Transverse colon (tissue), 4 donors: ENCODE results near the gene TTLL5. TPM values are rescaled to one million over a fixed set of nuclear protein-coding genes. Genes with fewer than 3 reads are reported as not detected.

Source experiments
- DNase-seq: peaks from one replicate; pipeline ENCODE4 v3.0.0-alpha.2; 2019
- H3K27ac ChIP-seq, 4 donors: fragments of 200-600 bp; sonication (generic); 2 replicates each; pipeline ENCODE4 v1.5.1; 2016 to 2018; ENCODE audit warnings: inconsistent platforms in 4 of 4
- H3K27me3 ChIP-seq: fragments of 200-600 bp; sonication (generic); 2 replicates; pipeline ENCODE4 v1.5.1; 2017; ENCODE audit warnings: inconsistent platforms
- H3K36me3 ChIP-seq, 4 donors: fragments of 200-600 bp; sonication (generic); 2 replicates each; pipeline ENCODE4 v1.5.1; 2017 to 2019; ENCODE audit warnings: inconsistent platforms in 4 of 4
- H3K4me1 ChIP-seq, 4 donors: fragments of 200-600 bp; sonication (generic); 2 replicates each; pipeline ENCODE4 v1.5.1; 2017 to 2020; ENCODE audit warnings: inconsistent platforms in 4 of 4
- H3K4me3 ChIP-seq, 4 donors: fragments of 200-600 bp; sonication (generic); 1 replicate in 1 of 4; 2 replicates in 3 of 4; pipeline versions ENCODE4 v1.5.1 to v1.6.1; 2017 to 2019; ENCODE audit warnings: inconsistent platforms in 4 of 4
- H3K9me3 ChIP-seq, 2 donors: fragments of 200-600 bp; sonication (generic); 2 replicates each; pipeline ENCODE4 v1.5.1; 2017 to 2019; ENCODE audit warnings: inconsistent platforms in 2 of 2
- CTCF ChIP-seq, 5 experiments: fragments of 200-600 bp in 3 of 5; fragments of 450-650 bp in 2 of 5; sonication (generic) in 3 of 5; IDR thresholded peaks; 1 replicate in 2 of 5; 2 replicates in 3 of 5; pipeline ENCODE4 v1.5.1; 2016 to 2017; ENCODE audit warnings: antibody characterized with exemption in 5 of 5, inconsistent platforms in 3 of 5, mild to moderate bottlenecking in 2 of 5, moderate library complexity in 1 of 5
- EP300 ChIP-seq: sonication (generic); formaldehyde crosslinking; IDR thresholded peaks from one replicate; pipeline ENCODE4 v1.6.1; 2017; ENCODE audit warnings: antibody characterized with exemption, low read depth
- POLR2A ChIP-seq: fragments of 450-650 bp; IDR thresholded peaks from one replicate; pipeline ENCODE4 v1.6.1; 2016; ENCODE audit warnings: antibody characterized with exemption, mild to moderate bottlenecking, moderate library complexity
- POLR2AphosphoS5 ChIP-seq, 3 donors: sonication (generic); formaldehyde crosslinking; IDR thresholded peaks; one replicate each; pipeline ENCODE4 v1.6.1; 2016; ENCODE audit warnings: antibody characterized with exemption in 3 of 3
- WGBS, 2 donors: methylation state at CpG; one replicate each; pipeline ENCODE4 v1.1.5; 2018; ENCODE audit warnings: low coverage in 1 of 2; 5-methylcytosine and 5-hydroxymethylcytosine counted together
- in situ Hi-C, 4 donors: fragments of 200-750 bp; cut with MboI; loops; one replicate each; pipeline versions ENCODE4 v1.15.0 to v1.15.1; 2017; ENCODE audit warnings: low sequenced_read_pairs in 3 of 4, low pct_ligation_motif_present in 1 of 4, low pct_unique_long_range_greater_than_20kb in 1 of 4
- intact Hi-C: fragments of 100-400 bp; cut with DNase I; formaldehyde crosslinking; loops from one replicate; pipeline ENCODE4 v1.15.1; 2023; ENCODE audit warnings: low total_unique reads
- total RNA-seq, 4 donors: library from RNA; depleted of rRNA; stranded (reverse); fragments of >200 nt; gene quantifications; one replicate each; pipeline ENCODE4 v1.1.0, GENCODE V29; 2016

Gene TTLL5
- total RNA-seq, 4 donors from 2014 or later, result 16.1 to 264 (median 40.8) TPM

GRCh38 chr14:75648066-75648838, 12.8 kb upstream of the TTLL5 start:
- Histone ChIP-seq H3K27ac (no peak overlapping the region), H3K27me3 (no peaks in the 10 kb centered on the region), H3K4me1 (no peaks in the 10 kb centered on the region), H3K9me3 (no peaks in the 10 kb centered on the region), H3K4me3 (no peak overlapping the region), H3K36me3 (peaks cover 0 to 28% (median 9%) of the 10 kb centered on the region in 4 donors)
- intact Hi-C loops (no loop called here), in situ Hi-C loops (no loop called here)
- DNase-seq, result no peak
- WGBS, 2 donors, result 67 to 84% methylated on average over 4 to 9 of the region's 9 CpGs
- TF ChIP-seq POLR2AphosphoS5 (IDR thresholded peaks at IDR 0.05) (no peak), CTCF (IDR thresholded peaks at IDR 0.05) (no peak), POLR2A (no peak), EP300 (no peak)

- Histone ChIP-seq H3K4me3 (no peak overlapping the region), H3K27ac (no peak overlapping the region), H3K9me3 (no peaks in the 10 kb centered on the region), H3K27me3 (no peaks in the 10 kb centered on the region), H3K36me3 (peaks cover 0 to 28% (median 9%) of the 10 kb centered on the region in 4 donors), H3K4me1 (peaks cover 0 to 4% (median 0%) of the 10 kb centered on the region in 4 donors)
- in situ Hi-C loops, result no loop called here
- 85 to 100% methylated on average over 1 of the region's 1 CpG for WGBS, 2 donors
- no peak for TF ChIP-seq POLR2A
- TF ChIP-seq CTCF (IDR thresholded peaks at IDR 0.05), result no peak
- no peak for TF ChIP-seq POLR2AphosphoS5 (IDR thresholded peaks at IDR 0.05)
- no peak for TF ChIP-seq EP300
- no peak for DNase-seq
- intact Hi-C loops, result no loop called here
These were observed 11.7 kb upstream of the TTLL5 start for GRCh38 chr14:75649337-75649736.

- WGBS, 2 donors, result 93% methylated on average over 1 of the region's 1 CpG; no CpG with 5 or more reads in 1 of the 2 donors
- peaks cover 0 to 4% (median 0%) of the 10 kb centered on the region in 4 donors for H3K4me1 ChIP-seq
- H3K9me3 ChIP-seq, result no peaks in the 10 kb centered on the region
- H3K27ac ChIP-seq, result no peak overlapping the region
- intact Hi-C loops, result no loop called here
- peaks cover 0 to 28% (median 9%) of the 10 kb centered on the region in 4 donors for H3K36me3 ChIP-seq
- DNase-seq, result no peak
- H3K4me3 ChIP-seq, result no peak overlapping the region
- H3K27me3 ChIP-seq, result no peaks in the 10 kb centered on the region
- TF ChIP-seq EP300 (no peak), POLR2A (no peak), CTCF (IDR thresholded peaks at IDR 0.05) (no peak), POLR2AphosphoS5 (IDR thresholded peaks at IDR 0.05) (no peak)
- in situ Hi-C loops, result loop anchor here (5.0 kb wide), 2 partner anchors 67 to 72 kb away; partner anchors contain the start of gene FLVCR2 (in 3 of the 4)
These were observed 11.3 kb upstream of the TTLL5 start for GRCh38 chr14:75649773-75650172.

GRCh38 chr14:75650253-75651058, 10.6 kb upstream of the TTLL5 start:
- in situ Hi-C loops, result loop anchor here (5.0 kb wide), 2 partner anchors 68 to 73 kb away; partner anchors contain the start of gene FLVCR2 (in 3 of the 4)
- Histone ChIP-seq H3K27ac (no peak overlapping the region), H3K9me3 (no peaks in the 10 kb centered on the region), H3K4me3 (no peak overlapping the region), H3K36me3 (peaks cover 0 to 28% (median 9%) of the 10 kb centered on the region in 4 donors), H3K4me1 (peaks cover 0 to 4% (median 0%) of the 10 kb centered on the region in 4 donors), H3K27me3 (no peaks in the 10 kb centered on the region)
- intact Hi-C loops, result no loop called here
- DNase-seq, result no peak
- WGBS, 2 donors, result 92 to 95% methylated on average over 4 to 5 of the region's 5 CpGs
- TF ChIP-seq POLR2AphosphoS5 (IDR thresholded peaks at IDR 0.05) (no peak), CTCF (IDR thresholded peaks at IDR 0.05) (no peak), EP300 (no peak), POLR2A (no peak)
